SK-N-SH (cell line): ENCODE measurements around the gene PPIF. TPM values are rescaled to one million over a fixed set of nuclear protein-coding genes. Genes with fewer than 3 reads are reported as not detected.
A peak's percentile ranks its signal among the peaks of the same experiment; 100 is the strongest.

Experiments
- CTCF ChIA-PET: fragments of 300-600, 350-600 bp; formaldehyde crosslinking; extraction: SDS; loops from one replicate; lab custom pipeline; 2021; lab: Yijun Ruan, JAX
- POLR2A ChIA-PET: fragments of 350-600 bp; sonication (Branson Sonifier 250); formaldehyde crosslinking; extraction: SDS; loops from one replicate; lab custom pipeline; 2020; ENCODE audit warnings: antibody characterized with exemption, inconsistent platforms; lab: Yijun Ruan, JAX
- DNase-seq: peaks from one replicate; pipeline ENCODE4 v3.0.0; 2012
- H2AFZ ChIP-seq: fragments of 200-600 bp; sonication (generic); 2 replicates; pipeline ENCODE4 v1.8.1; 2016; ENCODE audit warnings: antibody characterized with exemption, mild to moderate bottlenecking, low read depth
- H3F3A ChIP-seq: fragments of 200-600 bp; sonication (generic); replicated peaks from 2 replicates; pipeline ENCODE3; 2016; ENCODE audit warnings: antibody characterized with exemption, mild to moderate bottlenecking; ENCODE audit not compliant: insufficient read depth
- H3K27ac ChIP-seq, 2 experiments: fragments of 200-500 bp in 1 of 2; fragments of 200-600 bp in 1 of 2; sonication (Bioruptor generic) in 1 of 2; sonication (generic), shearing (Covaris generic) in 1 of 2; 2 replicates each; pipeline versions ENCODE4 v1.5.1 to v1.6.1; 2014 to 2016; ENCODE audit warnings: low read depth in 2 of 2, inconsistent platforms in 1 of 2, low read length in 1 of 2, mild to moderate bottlenecking in 1 of 2, mixed read lengths in 1 of 2
- H3K27me3 ChIP-seq: fragments of 200-600 bp; sonication (generic), shearing (Covaris generic); 2 replicates; pipeline ENCODE4 v1.6.1; 2016; ENCODE audit warnings: mixed run types; ENCODE audit not compliant: insufficient read depth
- H3K36me3 ChIP-seq, 2 experiments: fragments of 200-500 bp in 1 of 2; fragments of 200-600 bp in 1 of 2; sonication (Bioruptor generic) in 1 of 2; sonication (generic) in 1 of 2; replicated peaks in 1 of 2; 2 replicates each; pipeline versions ENCODE3 to v1.5.1; 2014 to 2016; ENCODE audit warnings: low read length in 1 of 2, mild to moderate bottlenecking in 1 of 2; ENCODE audit not compliant: insufficient read depth in 2 of 2, control insufficient read depth in 1 of 2
- H3K4me1 ChIP-seq, 2 experiments: fragments of 200-500 bp in 1 of 2; fragments of 200-600 bp in 1 of 2; sonication (Bioruptor generic) in 1 of 2; sonication (generic), shearing (Covaris generic) in 1 of 2; 2 replicates each; pipeline versions ENCODE4 v1.5.1 to v1.6.1; 2014 to 2016; ENCODE audit warnings: low read depth in 1 of 2, low read length in 1 of 2, mixed run types in 1 of 2; ENCODE audit not compliant: insufficient read depth in 2 of 2, control insufficient read depth in 1 of 2
- H3K4me2 ChIP-seq: fragments of 200-600 bp; sonication (generic), shearing (Covaris generic); 2 replicates; pipeline ENCODE4 v1.6.1; 2017; ENCODE audit warnings: mixed run types
- H3K4me3 ChIP-seq, 2 experiments: fragments of 200-500 bp in 1 of 2; fragments of 200-600 bp in 1 of 2; sonication (Bioruptor generic) in 1 of 2; sonication (generic), shearing (Covaris generic) in 1 of 2; 2 replicates each; pipeline versions ENCODE4 v1.5.1 to v1.8.1; 2014 to 2016; ENCODE audit warnings: low read depth in 2 of 2, inconsistent platforms in 1 of 2, low read length in 1 of 2, mild to moderate bottlenecking in 1 of 2, mixed read lengths in 1 of 2, moderate library complexity in 1 of 2
- H3K79me2 ChIP-seq: fragments of 200-600 bp; sonication (generic); 2 replicates; pipeline ENCODE4 v1.8.1; 2017; ENCODE audit warnings: mild to moderate bottlenecking; ENCODE audit not compliant: insufficient read depth
- H3K9ac ChIP-seq: fragments of 200-600 bp; sonication (generic); 2 replicates; pipeline ENCODE4 v1.6.1; 2017; ENCODE audit warnings: mixed run types
- H3K9me2 ChIP-seq: fragments of 200-600 bp; sonication (generic); 2 replicates; pipeline ENCODE4 v1.6.1; 2017; ENCODE audit warnings: mixed run types
- H3K9me3 ChIP-seq: fragments of 200-600 bp; sonication (generic); 2 replicates; pipeline ENCODE4 v1.6.1; 2017; ENCODE audit warnings: mixed run types, mild to moderate bottlenecking, moderate library complexity
- H4K20me1 ChIP-seq: fragments of 200-600 bp; sonication (generic); 2 replicates; pipeline ENCODE4 v1.6.1; 2017; ENCODE audit warnings: mild to moderate bottlenecking, mixed run types; ENCODE audit not compliant: insufficient read depth
- FOSL2 ChIP-seq: IDR thresholded peaks from 2 replicates; pipeline ENCODE4 v1.4.0; 2012; ENCODE audit warnings: low read depth, mild to moderate bottlenecking, moderate library complexity, borderline replicate concordance
- GABPA ChIP-seq: IDR thresholded peaks from 2 replicates; pipeline ENCODE4 v1.4.0; 2012; ENCODE audit warnings: low read depth, mild to moderate bottlenecking
- MEF2A ChIP-seq: IDR thresholded peaks from 2 replicates; pipeline ENCODE4 v1.4.0; 2012; ENCODE audit warnings: low read depth, borderline replicate concordance
- MXI1 ChIP-seq: IDR thresholded peaks from 2 replicates; pipeline ENCODE4 v1.6.1; 2012; ENCODE audit warnings: mild to moderate bottlenecking, low read depth, low read length, improper control_type of control experiment
- NRF1 ChIP-seq: IDR thresholded peaks from 2 replicates; pipeline ENCODE4 v1.6.1; 2012; ENCODE audit warnings: low read depth, mild to moderate bottlenecking, low read length
- PBX3 ChIP-seq: IDR thresholded peaks from 2 replicates; pipeline ENCODE4; 2012
- RCOR1 ChIP-seq: fragments of 150-350 bp; IDR thresholded peaks from 2 replicates; pipeline ENCODE4 v1.6.1; 2017; ENCODE audit warnings: antibody characterized with exemption, low read length
- REST ChIP-seq: IDR thresholded peaks from 2 replicates; pipeline ENCODE4 v1.6.1; 2012; ENCODE audit warnings: mild to moderate bottlenecking, low read depth, low read length, moderate library complexity
- RFX5 ChIP-seq: IDR thresholded peaks from 2 replicates; pipeline ENCODE4 v1.6.1; 2012; ENCODE audit warnings: mild to moderate bottlenecking, improper control_type of control experiment, low read length
- RXRA ChIP-seq: IDR thresholded peaks from 2 replicates; pipeline ENCODE4 v1.4.0; 2012; ENCODE audit warnings: low read depth, mild to moderate bottlenecking, borderline replicate concordance
- WGBS: methylation state at CpG from one replicate; pipeline ENCODE4 v1.1.6; 2017; ENCODE audit warnings: low lambda C conversion rate; 5-methylcytosine and 5-hydroxymethylcytosine counted together
- polyA plus RNA-seq, 3 experiments: library from polyadenylated mRNA; depleted of rRNA; stranded (reverse); fragments of >200 nt; gene quantifications; 2 replicates each; pipeline ENCODE4 v1.2.3, GENCODE V29; 2012
- TF ChIP-seq, protein P1 (sequence below): IDR thresholded peaks from 2 replicates; pipeline ENCODE4 v1.4.0; 2012; ENCODE audit warnings: low read depth, borderline replicate concordance
- TF ChIP-seq, protein P2 (sequence below): IDR thresholded peaks from 2 replicates; pipeline ENCODE4 v1.4.0; 2012; ENCODE audit warnings: low read depth, borderline replicate concordance

The PPIF gene
- polyA plus RNA-seq, 1 of the 3 experiments (the other 2 are of a cell fraction): 85.9 TPM

GRCh38 chr10:79345241-79346011 lies 1.8 kb upstream of the PPIF start (continued):
- TF ChIP-seq, protein P1, sequence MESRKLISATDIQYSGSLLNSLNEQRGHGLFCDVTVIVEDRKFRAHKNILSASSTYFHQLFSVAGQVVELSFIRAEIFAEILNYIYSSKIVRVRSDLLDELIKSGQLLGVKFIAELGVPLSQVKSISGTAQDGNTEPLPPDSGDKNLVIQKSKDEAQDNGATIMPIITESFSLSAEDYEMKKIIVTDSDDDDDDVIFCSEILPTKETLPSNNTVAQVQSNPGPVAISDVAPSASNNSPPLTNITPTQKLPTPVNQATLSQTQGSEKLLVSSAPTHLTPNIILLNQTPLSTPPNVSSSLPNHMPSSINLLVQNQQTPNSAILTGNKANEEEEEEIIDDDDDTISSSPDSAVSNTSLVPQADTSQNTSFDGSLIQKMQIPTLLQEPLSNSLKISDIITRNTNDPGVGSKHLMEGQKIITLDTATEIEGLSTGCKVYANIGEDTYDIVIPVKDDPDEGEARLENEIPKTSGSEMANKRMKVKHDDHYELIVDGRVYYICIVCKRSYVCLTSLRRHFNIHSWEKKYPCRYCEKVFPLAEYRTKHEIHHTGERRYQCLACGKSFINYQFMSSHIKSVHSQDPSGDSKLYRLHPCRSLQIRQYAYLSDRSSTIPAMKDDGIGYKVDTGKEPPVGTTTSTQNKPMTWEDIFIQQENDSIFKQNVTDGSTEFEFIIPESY: no peak
- no peak for TF ChIP-seq MEF2A
- TF ChIP-seq MXI1: no peak
- TF ChIP-seq PBX3: no peak
- TF ChIP-seq GABPA: no peak
- TF ChIP-seq RFX5: no peak
- TF ChIP-seq NRF1: no peak
- no peak for TF ChIP-seq FOSL2

DNA sequence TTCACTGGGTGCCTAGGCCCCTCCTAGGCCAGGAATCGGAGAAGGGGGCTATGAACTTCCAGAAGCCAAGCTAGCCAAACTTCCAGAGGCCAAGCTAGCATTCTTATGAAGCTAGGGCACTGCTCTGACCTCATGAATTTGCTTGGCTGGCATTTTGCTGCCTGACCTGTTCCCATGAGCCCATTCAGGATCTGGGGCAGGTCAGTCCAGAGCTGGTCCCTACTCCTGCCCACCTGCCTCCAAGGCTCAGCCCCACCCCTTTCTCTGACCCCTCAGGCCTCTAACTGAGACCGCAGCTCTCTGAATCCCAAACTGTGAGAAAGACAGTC lies 1.3 kb upstream of the PPIF start:
- Histone ChIP-seq H3K4me3 (no peak overlapping the region), H3K36me3 (peaks cover 20 to 22% of the 10 kb centered on the region in 2 experiments), H3K27ac (peak overlapping the region in 1 of 2 experiments; percentile 62; a peak in 1 of 4 replicates), H3K9me2 (no peaks in the 10 kb centered on the region), H3K4me1 (peaks cover 13 to 62% of the 10 kb centered on the region in 2 experiments; a peak in 3 of 4 replicates), H4K20me1 (peaks cover 18% of the 10 kb centered on the region; the same call in 1 of the 2 replicates), H3K27me3 (no peaks in the 10 kb centered on the region), H3K9me3 (no peaks in the 10 kb centered on the region), H3K4me2 (no peak overlapping the region), H2AFZ (no peak overlapping the region), H3K9ac (no peak overlapping the region), H3K79me2 (peaks cover 41% of the 10 kb centered on the region), H3F3A (no peaks in the 10 kb centered on the region)
- 100% methylated on average over 1 of the region's 2 CpGs for WGBS
- no peak for TF ChIP-seq RXRA
- no peak for TF ChIP-seq REST
- no peak for TF ChIP-seq RCOR1
- TF ChIP-seq, protein P2, sequence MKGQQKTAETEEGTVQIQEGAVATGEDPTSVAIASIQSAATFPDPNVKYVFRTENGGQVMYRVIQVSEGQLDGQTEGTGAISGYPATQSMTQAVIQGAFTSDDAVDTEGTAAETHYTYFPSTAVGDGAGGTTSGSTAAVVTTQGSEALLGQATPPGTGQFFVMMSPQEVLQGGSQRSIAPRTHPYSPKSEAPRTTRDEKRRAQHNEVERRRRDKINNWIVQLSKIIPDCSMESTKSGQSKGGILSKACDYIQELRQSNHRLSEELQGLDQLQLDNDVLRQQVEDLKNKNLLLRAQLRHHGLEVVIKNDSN: no peak
- DNase-seq: peak; percentile 7
- POLR2A ChIA-PET: interaction anchor here (0.6 to 2.4 kb wide), 2 partner anchors 103 to 106 kb away, joined by 4 to 7 read pairs; no protein-coding TSS in a partner anchor
- CTCF ChIA-PET: interaction anchor here (0.7 to 2.3 kb wide), 9 partner anchors 12 to 142 kb away, joined by 3 to 13 read pairs (median 4); no protein-coding TSS in a partner anchor
